GM12878 (cell line): ENCODE measurements around the gene C10orf71.

ENCODE experiments used
- EP300 ChIP-seq, 2 experiments: fragments of 150-350 bp in 1 of 2; IDR thresholded peaks; 2 replicates each; pipeline ENCODE4 v1.6.1; 2011 to 2012; ENCODE audit warnings: low read depth in 2 of 2, low read length in 2 of 2, borderline replicate concordance in 1 of 2, improper control_type of control experiment in 1 of 2, inconsistent platforms in 1 of 2; ENCODE audit not compliant: control insufficient read depth in 1 of 2
- EZH2 ChIP-seq: IDR thresholded peaks from 2 replicates; pipeline ENCODE4 v1.6.1; 2012; ENCODE audit warnings: low read depth, mild to moderate bottlenecking, control low read depth, inconsistent platforms, low read length, borderline replicate concordance; ENCODE audit not compliant: control insufficient read depth
- MLLT1 ChIP-seq: fragments of 450-650 bp; IDR thresholded peaks from 2 replicates; pipeline ENCODE4 v1.6.1; 2016; ENCODE audit warnings: mild to moderate bottlenecking
- POLR2AphosphoS5 ChIP-seq: IDR thresholded peaks from 2 replicates; pipeline ENCODE4 v1.6.1; 2011; ENCODE audit warnings: mild to moderate bottlenecking, low read length, inconsistent platforms
- TCF3 ChIP-seq: IDR thresholded peaks from 2 replicates; pipeline ENCODE4 v1.6.1; 2012; ENCODE audit warnings: low read depth, mild to moderate bottlenecking, low read length, borderline replicate concordance; ENCODE audit not compliant: insufficient read depth
- ZBTB40 ChIP-seq: fragments of 450-650 bp; IDR thresholded peaks from 2 replicates; pipeline ENCODE4 v1.6.1; 2016; ENCODE audit warnings: mild to moderate bottlenecking, moderate library complexity, borderline replicate concordance
- ZNF274 ChIP-seq: IDR thresholded peaks from one replicate; pipeline ENCODE4 v1.8.0; 2011; ENCODE audit not compliant: insufficient read length, insufficient read depth
- TF ChIP-seq, protein P1 (sequence below), 3 experiments: IDR thresholded peaks in 2 of 3; conservative IDR thresholded peaks in 1 of 3; 2 replicates each; pipeline ENCODE4 v1.5.1; 2011; ENCODE audit warnings: low read depth in 3 of 3, low read length in 3 of 3, mild to moderate bottlenecking in 3 of 3, control low read depth in 2 of 3, moderate library complexity in 2 of 3, inconsistent platforms in 1 of 3, mixed read lengths in 1 of 3; ENCODE audit not compliant: control insufficient read depth in 2 of 3, insufficient read depth in 1 of 3; ENCODE audit errors: extremely low read depth in 1 of 3

- TF ChIP-seq EP300 (IDR thresholded peaks at IDR 0.05; ENCODE audit: borderline replicate concordance in 1 of 2, control insufficient read depth in 1 of 2, low read depth in 2 of 2, low read length in 2 of 2) (no peak), TCF3 (no peak), EZH2 (no peak), ZNF274 (no peak), ZBTB40 (no peak), POLR2AphosphoS5 (no peak), MLLT1 (no peak)
- TF ChIP-seq, protein P1, sequence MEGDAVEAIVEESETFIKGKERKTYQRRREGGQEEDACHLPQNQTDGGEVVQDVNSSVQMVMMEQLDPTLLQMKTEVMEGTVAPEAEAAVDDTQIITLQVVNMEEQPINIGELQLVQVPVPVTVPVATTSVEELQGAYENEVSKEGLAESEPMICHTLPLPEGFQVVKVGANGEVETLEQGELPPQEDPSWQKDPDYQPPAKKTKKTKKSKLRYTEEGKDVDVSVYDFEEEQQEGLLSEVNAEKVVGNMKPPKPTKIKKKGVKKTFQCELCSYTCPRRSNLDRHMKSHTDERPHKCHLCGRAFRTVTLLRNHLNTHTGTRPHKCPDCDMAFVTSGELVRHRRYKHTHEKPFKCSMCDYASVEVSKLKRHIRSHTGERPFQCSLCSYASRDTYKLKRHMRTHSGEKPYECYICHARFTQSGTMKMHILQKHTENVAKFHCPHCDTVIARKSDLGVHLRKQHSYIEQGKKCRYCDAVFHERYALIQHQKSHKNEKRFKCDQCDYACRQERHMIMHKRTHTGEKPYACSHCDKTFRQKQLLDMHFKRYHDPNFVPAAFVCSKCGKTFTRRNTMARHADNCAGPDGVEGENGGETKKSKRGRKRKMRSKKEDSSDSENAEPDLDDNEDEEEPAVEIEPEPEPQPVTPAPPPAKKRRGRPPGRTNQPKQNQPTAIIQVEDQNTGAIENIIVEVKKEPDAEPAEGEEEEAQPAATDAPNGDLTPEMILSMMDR (IDR thresholded peaks at IDR 0.05 in 2 of 3, conservative IDR thresholded peaks at IDR 0.05 in 1 of 3; ENCODE audit: control insufficient read depth in 2 of 3, extremely low read depth in 1 of 3, insufficient read depth in 1 of 3, low read depth in 3 of 3, low read length in 3 of 3), result no peak
Observed at GRCh38 chr10:49348593-49348992, 49.6 kb downstream of the C10orf71 start.
